Retinal pigment epithelial cell (primary cell): ENCODE data around the gene CLEC16A.

Experiments
- DNase-seq: peaks from one replicate; pipeline ENCODE4 v3.0.0-alpha.2; 2010; ENCODE audit warnings: low read depth
- H3K4me3 ChIP-seq: 2 replicates; pipeline ENCODE4 v1.5.1; 2011; ENCODE audit warnings: mild to moderate bottlenecking, low read length, control low read depth, moderate library complexity
- CTCF ChIP-seq: conservative IDR thresholded peaks from 2 replicates; pipeline ENCODE4 v1.5.1; 2011; ENCODE audit warnings: low read depth, low read length, control low read depth, inconsistent platforms

Gene CLEC16A

GRCh38 chr16:11207646-11208045, 263.3 kb downstream of the CLEC16A start:
- TF ChIP-seq CTCF = no peak
- no peak for DNase-seq
- no peak overlapping the region for H3K4me3 ChIP-seq

DNA sequence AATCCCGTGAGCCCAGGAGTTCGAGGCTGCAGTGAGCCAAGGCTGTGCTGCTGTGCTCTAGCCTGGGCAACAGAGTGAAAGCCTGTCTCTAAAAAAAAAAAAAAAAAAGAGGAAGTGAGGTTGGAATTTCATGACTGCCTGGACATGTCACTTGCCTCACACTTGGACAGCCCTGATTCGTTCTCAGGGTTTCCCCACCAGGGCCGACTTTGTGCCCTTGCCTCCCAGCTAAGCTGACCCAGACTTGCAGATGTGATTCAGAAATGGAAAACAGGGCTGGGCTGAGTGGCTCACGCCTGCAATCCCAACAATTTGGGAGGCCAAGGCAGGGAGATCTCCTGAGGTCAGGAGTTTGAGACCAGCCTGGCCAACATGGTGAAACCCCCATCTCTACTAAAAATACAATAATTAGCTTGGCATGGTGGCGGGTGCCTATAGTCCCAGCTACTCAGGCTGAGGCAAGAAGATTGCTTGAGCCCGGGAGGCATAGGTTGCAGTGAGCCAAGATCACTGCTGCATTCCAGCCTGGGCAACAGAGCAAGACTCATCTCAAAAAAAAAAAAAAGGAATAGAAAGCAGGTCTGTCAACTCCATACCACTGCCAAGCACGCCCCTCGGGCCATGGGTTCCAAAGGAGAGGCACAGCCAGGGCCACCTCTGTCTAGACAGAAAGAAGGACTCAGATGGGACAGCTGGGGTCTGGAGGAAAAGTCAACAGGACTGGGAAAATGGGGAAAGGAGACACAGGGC, 264.7 kb downstream of the CLEC16A start:
- TF ChIP-seq CTCF = no peak
- no peak for DNase-seq
- no peak overlapping the region for H3K4me3 ChIP-seq

DNA sequence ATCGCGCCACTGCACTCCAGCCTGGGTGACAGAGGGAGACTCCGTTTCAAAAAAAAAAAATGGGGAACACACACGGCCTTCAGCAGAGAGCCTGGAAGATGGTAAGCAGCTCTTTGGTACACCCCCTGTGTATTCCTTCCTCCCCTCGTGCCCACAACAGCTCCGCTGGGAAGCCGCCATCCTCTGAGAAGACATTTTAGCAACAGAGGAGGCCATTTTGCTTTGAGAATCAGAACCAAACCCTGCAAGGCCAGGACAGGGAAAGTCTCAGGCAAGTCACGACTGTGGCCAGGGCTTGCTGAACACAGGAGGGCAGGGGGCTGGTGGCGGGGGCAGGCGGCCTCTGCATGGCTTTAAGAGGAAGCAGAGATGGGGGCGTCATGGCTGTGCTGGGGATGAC, 265.9 kb downstream of the CLEC16A start:
- DNase-seq = no peak
- no peak for TF ChIP-seq CTCF
- H3K4me3 ChIP-seq = no peak overlapping the region

DNA sequence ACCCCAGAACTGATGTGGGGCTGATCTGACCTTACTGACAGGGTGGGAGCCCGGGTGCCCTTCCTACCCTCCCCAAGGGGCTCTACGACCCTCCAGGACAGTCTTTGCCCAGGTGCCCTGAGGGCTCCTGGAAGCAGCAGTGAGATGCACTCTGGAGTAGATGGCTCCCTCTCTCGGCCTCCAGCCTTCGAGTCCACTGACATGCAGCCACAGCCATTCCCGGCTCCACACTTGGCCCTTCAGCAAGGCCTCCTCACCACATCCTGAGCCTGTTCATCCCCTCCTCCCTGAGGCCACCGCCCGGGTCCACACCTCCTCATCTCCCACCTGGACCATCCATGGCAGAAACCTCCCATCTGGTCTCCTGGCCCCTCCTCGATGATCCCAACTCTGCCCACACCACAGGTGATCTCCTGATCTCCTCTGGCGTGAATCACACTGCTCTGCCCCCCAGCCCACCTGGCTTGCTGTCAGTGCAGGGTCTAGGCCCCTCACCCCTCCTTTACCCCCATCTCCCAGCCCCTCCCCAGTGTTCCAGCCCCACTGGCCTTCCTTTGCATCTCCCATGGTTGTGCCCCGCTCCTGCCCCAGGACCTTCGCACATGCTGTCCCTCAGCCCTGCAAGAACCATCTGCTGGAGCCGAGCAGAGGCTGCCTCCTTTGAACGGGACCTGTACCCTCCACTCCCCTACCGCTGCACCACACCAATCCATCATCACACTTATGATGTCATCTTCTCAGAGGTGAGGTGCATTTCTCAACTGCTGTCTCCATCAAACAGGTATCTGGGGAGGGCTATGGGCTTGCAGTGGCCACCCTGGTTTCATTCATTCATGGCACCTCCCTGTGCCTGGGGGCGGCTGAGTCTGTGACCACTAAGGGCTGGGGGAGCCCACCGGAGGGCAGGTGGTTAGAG, 267.0 kb downstream of the CLEC16A start:
- no peak for DNase-seq
- no peak overlapping the region for H3K4me3 ChIP-seq
- peak; percentile 4 for TF ChIP-seq CTCF

- no peak for TF ChIP-seq CTCF
- no peak overlapping the region for H3K4me3 ChIP-seq
- no peak for DNase-seq
Measured at GRCh38 chr16:11211977-11212797, 267.8 kb downstream of the CLEC16A start.

DNA sequence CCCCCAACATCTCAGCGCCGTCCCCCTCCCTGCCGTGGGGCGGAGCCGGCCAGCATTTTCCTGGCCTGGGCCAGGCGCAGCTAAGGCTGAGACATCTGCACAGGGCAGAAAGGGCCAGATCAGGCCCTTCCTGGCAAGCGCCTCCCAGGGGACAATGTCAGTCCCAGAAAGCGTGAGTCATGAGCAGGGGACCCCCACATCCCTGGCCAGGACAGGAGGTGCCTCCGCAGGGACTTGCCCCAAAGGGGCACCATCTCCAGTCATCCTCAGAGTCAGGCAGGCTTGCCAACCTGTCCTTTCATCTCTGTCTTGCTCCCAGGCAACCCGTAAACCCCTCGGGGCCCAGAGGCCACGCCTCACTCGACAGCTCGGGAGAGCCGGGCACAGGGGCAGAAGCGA, 268.4 kb downstream of the CLEC16A start:
- no peak for TF ChIP-seq CTCF
- no peak overlapping the region for H3K4me3 ChIP-seq
- no peak for DNase-seq
